H9 (cell line): ENCODE data around the gene MARCHF10. TPM values are rescaled to one million over a fixed set of nuclear protein-coding genes. Genes with fewer than 3 reads are reported as not detected.

ENCODE experiments used
- DNase-seq: peaks from one replicate; pipeline ENCODE4 v3.0.0-alpha.2; 2017
- H2AFZ ChIP-seq: one replicate; pipeline ENCODE4 v1.6.1; 2013; ENCODE audit warnings: mild to moderate bottlenecking, low read length, control low read depth, moderate library complexity
- H2AK5ac ChIP-seq: 2 replicates; pipeline ENCODE4 v1.6.1; 2013; ENCODE audit warnings: low read length, control low read depth, mixed read lengths; ENCODE audit not compliant: insufficient read length
- H2BK120ac ChIP-seq: one replicate; pipeline ENCODE4 v1.6.1; 2013; ENCODE audit warnings: low read depth, mild to moderate bottlenecking, low read length, control low read depth, inconsistent platforms; ENCODE audit not compliant: poor library complexity, severe bottlenecking
- H2BK12ac ChIP-seq: 2 replicates; pipeline ENCODE4 v1.6.1; 2013; ENCODE audit warnings: low read length, control low read depth, mixed read lengths, low read depth; ENCODE audit not compliant: insufficient read length
- H2BK15ac ChIP-seq: 2 replicates; pipeline ENCODE4 v1.6.1; 2013; ENCODE audit warnings: low read depth, low read length, control low read depth
- H2BK20ac ChIP-seq: one replicate; pipeline ENCODE4 v1.6.1; 2013; ENCODE audit warnings: low read depth, mild to moderate bottlenecking, low read length, control low read depth, inconsistent platforms; ENCODE audit not compliant: poor library complexity, severe bottlenecking
- H2BK5ac ChIP-seq: 2 replicates; pipeline ENCODE4 v1.6.1; 2013; ENCODE audit warnings: low read length, control low read depth, mixed read lengths; ENCODE audit not compliant: insufficient read length
- H3K14ac ChIP-seq: 2 replicates; pipeline ENCODE4 v1.6.1; 2013; ENCODE audit warnings: low read length, control low read depth; ENCODE audit not compliant: insufficient read depth
- H3K18ac ChIP-seq: 2 replicates; pipeline ENCODE4 v1.6.1; 2013; ENCODE audit warnings: low read depth, mild to moderate bottlenecking, mixed read lengths, low read length, control low read depth; ENCODE audit not compliant: insufficient read length
- H3K23ac ChIP-seq: 2 replicates; pipeline ENCODE4 v1.6.1; 2013; ENCODE audit warnings: low read length, control low read depth, mixed read lengths, low read depth; ENCODE audit not compliant: insufficient read length
- H3K23me2 ChIP-seq: 2 replicates; pipeline ENCODE4 v1.6.1; 2013; ENCODE audit warnings: low read depth, mild to moderate bottlenecking, mixed read lengths, low read length, control low read depth; ENCODE audit not compliant: insufficient read length, poor library complexity, severe bottlenecking
- H3K27ac ChIP-seq: 2 replicates; pipeline ENCODE4 v1.5.1; 2013; ENCODE audit warnings: low read length, control low read depth, mixed read lengths, low read depth; ENCODE audit not compliant: insufficient read length
- H3K27me3 ChIP-seq: 2 replicates; pipeline ENCODE4 v1.6.1; 2013; ENCODE audit warnings: low read length, control low read depth, inconsistent platforms; ENCODE audit not compliant: insufficient read depth
- H3K4ac ChIP-seq: 2 replicates; pipeline ENCODE4 v1.6.1; 2013; ENCODE audit warnings: low read depth, mild to moderate bottlenecking, control low read depth, inconsistent platforms, low read length, moderate library complexity
- H3K4me1 ChIP-seq: 2 replicates; pipeline ENCODE4 v1.6.1; 2013; ENCODE audit warnings: low read length, control low read depth, inconsistent platforms; ENCODE audit not compliant: insufficient read depth
- H3K4me2 ChIP-seq: 2 replicates; pipeline ENCODE4 v1.6.1; 2013; ENCODE audit warnings: low read length, control low read depth, mixed read lengths; ENCODE audit not compliant: insufficient read length, insufficient read depth
- H3K56ac ChIP-seq: 2 replicates; pipeline ENCODE4 v1.6.1; 2013; ENCODE audit warnings: low read depth, mild to moderate bottlenecking, mixed read lengths, low read length, control low read depth; ENCODE audit not compliant: insufficient read length
- H3K79me1 ChIP-seq: 2 replicates; pipeline ENCODE4 v1.6.1; 2013; ENCODE audit warnings: low read depth, mild to moderate bottlenecking, moderate library complexity, low read length, control low read depth, inconsistent platforms; ENCODE audit not compliant: insufficient read depth, poor library complexity, severe bottlenecking
- H3K79me2 ChIP-seq: 2 replicates; pipeline ENCODE4 v1.6.1; 2013; ENCODE audit warnings: low read length, control low read depth, inconsistent platforms; ENCODE audit not compliant: insufficient read depth
- H3K9ac ChIP-seq: 2 replicates; pipeline ENCODE4 v1.6.1; 2013; ENCODE audit warnings: low read length, control low read depth, mixed read lengths; ENCODE audit not compliant: insufficient read length; ENCODE audit errors: extremely low read depth
- H3K9me3 ChIP-seq: one replicate; pipeline ENCODE4 v1.6.1; 2013; ENCODE audit warnings: low read depth, low read length, inconsistent platforms; ENCODE audit not compliant: control insufficient read depth
- H3T11ph ChIP-seq: one replicate; pipeline ENCODE4 v1.6.1; 2013; ENCODE audit warnings: mild to moderate bottlenecking, low read length, control low read depth, inconsistent platforms
- H4K20me1 ChIP-seq: one replicate; pipeline ENCODE4 v1.6.1; 2013; ENCODE audit not compliant: control insufficient read depth, insufficient read length, insufficient read depth
- H4K5ac ChIP-seq: 2 replicates; pipeline ENCODE4 v1.6.1; 2013; ENCODE audit warnings: low read depth, mild to moderate bottlenecking, mixed read lengths, low read length, control low read depth; ENCODE audit not compliant: insufficient read length
- H4K8ac ChIP-seq: replicated peaks from 2 replicates; pipeline ENCODE4 v1.6.1; 2013; ENCODE audit warnings: low read length, control low read depth, mixed read lengths, low read depth; ENCODE audit not compliant: insufficient read length
- H4K91ac ChIP-seq: 2 replicates; pipeline ENCODE4 v1.6.1; 2013; ENCODE audit warnings: low read depth, mild to moderate bottlenecking, moderate library complexity, mixed read lengths, low read length, control low read depth; ENCODE audit not compliant: insufficient read length
- H3K27ac Mint-ChIP-seq, 3 experiments: 2 replicates in 2 of 3; 3 replicates in 1 of 3; pipeline ENCODE4 v1.8.0; 2020 to 2021; ENCODE audit warnings: mixed read lengths in 3 of 3, mild to moderate bottlenecking in 1 of 3, moderate library complexity in 1 of 3
- H3K27me3 Mint-ChIP-seq: 2 replicates; pipeline ENCODE4 v1.8.0; 2021; ENCODE audit warnings: low read depth, mild to moderate bottlenecking, moderate library complexity, mixed read lengths
- H3K36me3 Mint-ChIP-seq, 3 experiments: 2 replicates in 2 of 3; 3 replicates in 1 of 3; pipeline ENCODE4 v1.8.0; 2020 to 2021; ENCODE audit warnings: low read depth in 3 of 3, mixed read lengths in 3 of 3; ENCODE audit not compliant: insufficient read depth in 1 of 3
- H3K4me1 Mint-ChIP-seq, 2 experiments: 2 replicates each; pipeline ENCODE4 v1.8.0; 2020; ENCODE audit warnings: mixed read lengths in 2 of 2
- H3K4me3 Mint-ChIP-seq, 2 experiments: 2 replicates in 1 of 2; 3 replicates in 1 of 2; pipeline ENCODE4 v1.8.0; 2020 to 2021; ENCODE audit warnings: mild to moderate bottlenecking in 2 of 2, mixed read lengths in 2 of 2, moderate library complexity in 1 of 2
- H3K9me3 Mint-ChIP-seq, 2 experiments: 2 replicates in 1 of 2; 3 replicates in 1 of 2; pipeline ENCODE4 v1.8.0; 2020; ENCODE audit warnings: mild to moderate bottlenecking in 2 of 2, mixed read lengths in 2 of 2, moderate library complexity in 1 of 2
- WGBS: extraction: QIAGEN DNeasy Blood & Tissue Kit; methylation state at CpG from one replicate; pipeline ENCODE4 v1.1.7; 2013; ENCODE audit warnings: missing lambda C conversion rate, low lambda C conversion rate, mixed read lengths; ENCODE audit not compliant: insufficient read length; ENCODE audit errors: extremely low coverage; 5-methylcytosine and 5-hydroxymethylcytosine counted together
- total RNA-seq: library from RNA; stranded (reverse); gene quantifications from 2 replicates; pipeline ENCODE4 v1.2.1, GENCODE V29; 2021
- TF ChIP-seq, protein P1 (sequence below): fragments of 200-600 bp; sonication (generic); conservative IDR thresholded peaks from 3 replicates; pipeline ENCODE4 v1.8.0; 2021; ENCODE audit warnings: antibody characterized with exemption, mild to moderate bottlenecking

Gene MARCHF10
- total RNA-seq, 1 experiment from 2014 or later: not detected

GRCh38 chr17:62774338-62774737, 33.8 kb downstream of the MARCHF10 start:
- peak overlapping the region in 1 of 2 experiments; percentile 35; a peak in 1 of 5 replicates for H3K4me3 Mint-ChIP-seq
- WGBS: no CpG with 5 or more reads among the region's 5 CpGs

More at GRCh38 chr17:62774338-62774737, 33.8 kb downstream of the MARCHF10 start:
- no peak overlapping the region for H3K56ac ChIP-seq
- no peak overlapping the region for H3K23ac ChIP-seq
- no peak overlapping the region for H2AFZ ChIP-seq
- H3K27me3 ChIP-seq: no peaks in the 10 kb centered on the region
- no peaks in the 10 kb centered on the region for H3K79me1 ChIP-seq
- H3K36me3 Mint-ChIP-seq: peaks cover 6 to 10% (median 8%) of the 10 kb centered on the region in 3 experiments; a peak in 6 of 7 replicates
- H2AK5ac ChIP-seq: no peak overlapping the region
- no peak overlapping the region for H2BK20ac ChIP-seq
- H3T11ph ChIP-seq: no peak overlapping the region
- no peaks in the 10 kb centered on the region for H3K23me2 ChIP-seq
- no peak overlapping the region for H3K4me2 ChIP-seq
- no peak overlapping the region for H2BK5ac ChIP-seq
- H2BK120ac ChIP-seq: no peak overlapping the region
- no peaks in the 10 kb centered on the region for H3K79me2 ChIP-seq
- TF ChIP-seq, protein P1, sequence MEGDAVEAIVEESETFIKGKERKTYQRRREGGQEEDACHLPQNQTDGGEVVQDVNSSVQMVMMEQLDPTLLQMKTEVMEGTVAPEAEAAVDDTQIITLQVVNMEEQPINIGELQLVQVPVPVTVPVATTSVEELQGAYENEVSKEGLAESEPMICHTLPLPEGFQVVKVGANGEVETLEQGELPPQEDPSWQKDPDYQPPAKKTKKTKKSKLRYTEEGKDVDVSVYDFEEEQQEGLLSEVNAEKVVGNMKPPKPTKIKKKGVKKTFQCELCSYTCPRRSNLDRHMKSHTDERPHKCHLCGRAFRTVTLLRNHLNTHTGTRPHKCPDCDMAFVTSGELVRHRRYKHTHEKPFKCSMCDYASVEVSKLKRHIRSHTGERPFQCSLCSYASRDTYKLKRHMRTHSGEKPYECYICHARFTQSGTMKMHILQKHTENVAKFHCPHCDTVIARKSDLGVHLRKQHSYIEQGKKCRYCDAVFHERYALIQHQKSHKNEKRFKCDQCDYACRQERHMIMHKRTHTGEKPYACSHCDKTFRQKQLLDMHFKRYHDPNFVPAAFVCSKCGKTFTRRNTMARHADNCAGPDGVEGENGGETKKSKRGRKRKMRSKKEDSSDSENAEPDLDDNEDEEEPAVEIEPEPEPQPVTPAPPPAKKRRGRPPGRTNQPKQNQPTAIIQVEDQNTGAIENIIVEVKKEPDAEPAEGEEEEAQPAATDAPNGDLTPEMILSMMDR: no peak
- peaks cover 13 to 14% of the 10 kb centered on the region in 2 experiments for H3K4me1 Mint-ChIP-seq
- no peaks in the 10 kb centered on the region for H4K20me1 ChIP-seq
- H3K14ac ChIP-seq: no peak overlapping the region
- DNase-seq: peak; percentile 28
- H3K9ac ChIP-seq: no peak overlapping the region
- peaks cover 12% of the 10 kb centered on the region in 2 experiments for H3K9me3 Mint-ChIP-seq
- H3K27ac ChIP-seq: no peak overlapping the region
- H2BK12ac ChIP-seq: no peak overlapping the region
- H3K4ac ChIP-seq: no peak overlapping the region
- no peak overlapping the region for H2BK15ac ChIP-seq
- no peaks in the 10 kb centered on the region for H3K9me3 ChIP-seq
- H4K8ac ChIP-seq: no peak overlapping the region
- no peak overlapping the region for H3K18ac ChIP-seq
- H3K4me1 ChIP-seq: no peaks in the 10 kb centered on the region
- H4K5ac ChIP-seq: no peak overlapping the region
- H4K91ac ChIP-seq: no peak overlapping the region
- H3K27ac Mint-ChIP-seq: no peak overlapping the region; a peak in 1 of 7 replicates
- H3K27me3 Mint-ChIP-seq: peaks cover 2% of the 10 kb centered on the region; the same call in 1 of the 2 replicates
